Bladder microvascular endothelial cell (primary cell): Measurements from ENCODE around the gene CARD16. TPM values are rescaled to one million over a fixed set of nuclear protein-coding genes. Genes with fewer than 3 reads are reported as not detected.

ENCODE experiments used
- total RNA-seq: library from RNA; depleted of rRNA; stranded (reverse); fragments of >200 nt; gene quantifications from 2 replicates; pipeline ENCODE4 v1.2.3, GENCODE V29; 2014

CARD16 gene
- total RNA-seq = 68.3 and 83.1 TPM in 2 replicates

GRCh38 chr11:105044557-105045524, at the start of gene CARD16:
Gene CARD16, minus strand, starts transcription at chr11:105045335. Its CDS starts 38 bp downstream, at chr11:105045297.

GRCh38 chr11:105034813-105035620, 10.1 kb downstream of the CARD16 start, which contains the start of gene CASP1:
Gene CASP1, minus strand, starts transcription at chr11:105035144. Its CDS starts 31 bp downstream, at chr11:105035113.

GRCh38 chr11:105023003-105023402, 22.1 kb downstream of the CARD16 start, which contains the start of gene CASP5:
Gene CASP5, minus strand, starts transcription at chr11:105023168. Its CDS starts 32 bp downstream, at chr11:105023136.

Other genes with a start within 250 kb of the CARD16 start
- 3.7 and 7.4 TPM in 2 replicates for gene CASP12, start 146.9 kb downstream of the CARD16 start, total RNA-seq
- 129 and 227 TPM in 2 replicates for gene CASP4, start 76.8 kb downstream of the CARD16 start, total RNA-seq
- gene CASP5, start 22.2 kb downstream of the CARD16 start, total RNA-seq = not detected in 2 replicates
- 20.0 and 37.1 TPM in 2 replicates for gene CASP1, start 10.2 kb downstream of the CARD16 start, total RNA-seq
- not detected in 2 replicates for gene CARD18, start 94.4 kb upstream of the CARD16 start, total RNA-seq